ENCODE data around the gene TSPYL6. TPM values are rescaled to one million over a fixed set of nuclear protein-coding genes. Genes with fewer than 3 reads are reported as not detected.
"Not testable (repeated sequence)": the region's sequence is repeated elsewhere in the genome, so short reads cannot be mapped to it uniquely, and the experiment has no call there.

TSPYL6 gene
- total RNA-seq: not detected

GRCh38 chr2:54256091-54256694, at the start of gene TSPYL6:
TSS of gene TSPYL6 (minus strand) at chr2:54256229. CDS start at chr2:54256151, 78 bp downstream.
- Mint-ChIP-seq H3K27ac (no peak within 1 kb of the TSS), H3K4me3 (no peak within 1 kb of the TSS), H3K4me1 (no peaks in the 10 kb centered on the region), H3K27me3 (no peaks in the 10 kb centered on the region), H3K36me3 (ENCODE audit: low read depth) (no peaks in the 10 kb centered on the region), H3K9me3 (no peaks in the 10 kb centered on the region)
- no peak for ATAC-seq (replicated peaks)

DNA sequence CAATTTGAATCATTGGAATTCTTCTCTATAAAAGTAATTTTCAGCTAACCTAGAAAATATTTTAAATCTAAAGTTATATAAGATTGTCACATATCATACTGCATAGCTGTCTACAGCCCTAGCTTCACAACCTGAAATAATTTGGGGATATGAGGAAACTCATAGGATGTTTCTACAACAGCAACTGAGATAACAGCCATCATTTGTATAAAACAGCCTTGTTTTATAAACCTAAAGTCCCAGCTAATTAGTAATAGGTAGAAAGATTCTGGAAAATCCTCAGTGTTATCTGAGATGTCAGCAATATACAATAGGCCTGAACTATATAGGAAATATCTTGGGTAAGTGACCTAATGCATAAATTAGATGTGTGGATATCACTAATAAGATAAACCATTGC, 47.6 kb upstream of the TSPYL6 start:
- H3K4me3 Mint-ChIP-seq: no peak overlapping the region
- ATAC-seq (replicated peaks): no peak
- no peaks in the 10 kb centered on the region for H3K9me3 Mint-ChIP-seq
- no peaks in the 10 kb centered on the region for H3K36me3 Mint-ChIP-seq (ENCODE audit: low read depth)
- H3K27ac Mint-ChIP-seq: no peak overlapping the region
- no peaks in the 10 kb centered on the region for H3K27me3 Mint-ChIP-seq
- no peaks in the 10 kb centered on the region for H3K4me1 Mint-ChIP-seq

- Mint-ChIP-seq H3K4me1 (no peaks in the 10 kb centered on the region), H3K9me3 (no peaks in the 10 kb centered on the region)
Observed at GRCh38 chr2:54298514-54298913, 42.5 kb upstream of the TSPYL6 start.

GRCh38 chr2:54295911-54296310, 39.9 kb upstream of the TSPYL6 start:
- no peaks in the 10 kb centered on the region for H3K9me3 Mint-ChIP-seq
- no peak overlapping the region for H3K4me3 Mint-ChIP-seq

More at GRCh38 chr2:54298514-54298913, 42.5 kb upstream of the TSPYL6 start:
- Mint-ChIP-seq H3K4me3 (no peak overlapping the region), H3K36me3 (ENCODE audit: low read depth) (no peaks in the 10 kb centered on the region), H3K27me3 (no peaks in the 10 kb centered on the region), H3K27ac (no peak overlapping the region)
- no peak for ATAC-seq (replicated peaks)

GRCh38 chr2:54294665-54295064, 38.6 kb upstream of the TSPYL6 start:
- H3K36me3 Mint-ChIP-seq (ENCODE audit: low read depth); H3K4me3 Mint-ChIP-seq; H3K27ac Mint-ChIP-seq; H3K27me3 Mint-ChIP-seq; H3K9me3 Mint-ChIP-seq; ATAC-seq (replicated peaks); H3K4me1 Mint-ChIP-seq: not testable (repeated sequence)

More at GRCh38 chr2:54295911-54296310, 39.9 kb upstream of the TSPYL6 start:
- no peaks in the 10 kb centered on the region for H3K4me1 Mint-ChIP-seq
- H3K27ac Mint-ChIP-seq: no peak overlapping the region
- no peak for ATAC-seq (replicated peaks)
- H3K36me3 Mint-ChIP-seq (ENCODE audit: low read depth): no peaks in the 10 kb centered on the region
- H3K27me3 Mint-ChIP-seq: no peaks in the 10 kb centered on the region

DNA sequence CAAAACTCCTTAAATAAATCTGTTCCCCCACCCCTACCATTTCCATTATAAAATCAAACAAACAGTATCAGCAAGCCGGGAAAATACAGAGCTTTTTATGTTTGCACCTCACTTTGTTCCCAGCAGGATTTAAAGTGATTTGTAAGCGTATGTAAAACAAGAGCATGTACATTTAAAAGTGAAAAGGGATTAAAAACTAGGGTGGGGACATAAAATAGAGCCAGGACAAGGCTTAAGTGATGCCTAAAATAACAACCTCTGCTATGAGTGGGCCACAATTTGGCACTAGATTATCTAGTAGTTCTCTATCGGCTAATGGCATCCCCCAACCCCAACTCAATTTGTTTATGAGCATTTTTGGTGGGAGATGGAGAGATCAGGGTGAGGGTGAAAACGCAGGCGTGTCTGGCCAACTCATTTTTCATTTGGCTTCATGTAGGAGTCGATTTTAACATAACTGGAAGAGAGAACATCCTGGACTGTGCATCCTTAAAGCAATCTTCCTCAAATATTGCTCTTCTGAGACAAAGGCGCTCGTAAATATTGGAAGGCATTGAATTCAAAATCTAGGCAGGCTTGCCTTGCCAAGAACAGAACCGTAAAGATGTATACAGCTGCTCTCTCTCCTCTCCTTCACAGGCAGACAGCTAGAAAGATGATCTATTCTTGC, 34.5 kb upstream of the TSPYL6 start:
- Mint-ChIP-seq H3K4me1 (no peaks in the 10 kb centered on the region), H3K4me3 (no peak overlapping the region), H3K9me3 (no peaks in the 10 kb centered on the region), H3K36me3 (ENCODE audit: low read depth) (no peaks in the 10 kb centered on the region), H3K27me3 (no peaks in the 10 kb centered on the region), H3K27ac (no peak overlapping the region)
- ATAC-seq (replicated peaks): no peak

GRCh38 chr2:54289917-54290316, 33.9 kb upstream of the TSPYL6 start:
- no peak for ATAC-seq (replicated peaks)
- Mint-ChIP-seq H3K4me3 (no peak overlapping the region), H3K4me1 (no peaks in the 10 kb centered on the region), H3K36me3 (ENCODE audit: low read depth) (no peaks in the 10 kb centered on the region), H3K9me3 (no peaks in the 10 kb centered on the region), H3K27me3 (no peaks in the 10 kb centered on the region), H3K27ac (no peak overlapping the region)

GRCh38 chr2:54287532-54287931, 31.5 kb upstream of the TSPYL6 start:
- H3K27me3 Mint-ChIP-seq: no peaks in the 10 kb centered on the region
- H3K4me1 Mint-ChIP-seq: no peaks in the 10 kb centered on the region
- H3K27ac Mint-ChIP-seq: no peak overlapping the region
- no peaks in the 10 kb centered on the region for H3K9me3 Mint-ChIP-seq
- no peak for ATAC-seq (replicated peaks)
- no peaks in the 10 kb centered on the region for H3K36me3 Mint-ChIP-seq (ENCODE audit: low read depth)
- H3K4me3 Mint-ChIP-seq: no peak overlapping the region

- no peak for ATAC-seq (replicated peaks)
- no peaks in the 10 kb centered on the region for H3K9me3 Mint-ChIP-seq
- no peaks in the 10 kb centered on the region for H3K36me3 Mint-ChIP-seq (ENCODE audit: low read depth)
- no peaks in the 10 kb centered on the region for H3K4me1 Mint-ChIP-seq
- no peaks in the 10 kb centered on the region for H3K27me3 Mint-ChIP-seq
- no peak overlapping the region for H3K27ac Mint-ChIP-seq
- no peak overlapping the region for H3K4me3 Mint-ChIP-seq
Observed at GRCh38 chr2:54285451-54285850, 29.4 kb upstream of the TSPYL6 start.

DNA sequence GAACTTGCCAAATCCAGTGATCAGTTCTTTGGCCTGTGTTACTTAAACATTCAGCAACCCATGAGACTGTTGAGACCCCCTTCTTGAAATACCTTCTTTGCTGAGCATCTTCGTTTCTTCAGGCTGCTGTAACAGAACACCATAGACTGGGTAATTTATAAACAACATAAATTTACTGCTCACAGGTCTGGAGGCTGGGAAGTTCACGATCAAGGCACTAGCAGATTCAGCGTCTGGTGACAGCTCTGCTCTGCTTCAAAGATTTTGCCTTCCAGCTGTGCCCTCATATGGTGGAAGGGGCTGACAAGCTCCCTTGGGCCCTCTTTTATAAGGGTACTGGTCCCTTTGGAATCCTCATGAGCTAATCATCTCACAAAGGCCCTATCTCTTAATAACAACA, 28.8 kb upstream of the TSPYL6 start:
- no peaks in the 10 kb centered on the region for H3K9me3 Mint-ChIP-seq
- H3K36me3 Mint-ChIP-seq (ENCODE audit: low read depth): no peaks in the 10 kb centered on the region
- H3K27me3 Mint-ChIP-seq: no peaks in the 10 kb centered on the region
- H3K4me3 Mint-ChIP-seq: no peak overlapping the region
- ATAC-seq (replicated peaks): no peak
- no peak overlapping the region for H3K27ac Mint-ChIP-seq
- no peaks in the 10 kb centered on the region for H3K4me1 Mint-ChIP-seq

DNA sequence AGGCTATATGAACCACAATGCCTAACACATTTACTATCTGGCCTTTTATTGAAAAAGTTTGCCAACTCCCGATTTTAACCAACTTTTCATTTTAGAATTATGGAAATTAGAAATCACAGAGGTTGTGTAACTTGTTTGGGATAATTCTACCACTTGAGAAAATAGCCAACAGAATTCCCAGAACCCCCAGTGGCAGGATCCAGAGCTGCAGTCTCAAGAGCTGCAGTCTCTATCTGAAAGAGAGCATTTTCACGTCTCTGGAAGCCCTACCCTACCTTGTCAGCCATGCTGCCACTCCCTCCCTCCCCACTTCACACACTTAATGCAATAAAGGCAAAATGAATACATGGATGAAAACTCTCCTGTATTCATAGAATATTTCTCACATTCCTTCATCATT, 23.4 kb upstream of the TSPYL6 start:
- no peak overlapping the region for H3K27ac Mint-ChIP-seq
- ATAC-seq (replicated peaks): no peak
- H3K4me3 Mint-ChIP-seq: no peak overlapping the region

DNA sequence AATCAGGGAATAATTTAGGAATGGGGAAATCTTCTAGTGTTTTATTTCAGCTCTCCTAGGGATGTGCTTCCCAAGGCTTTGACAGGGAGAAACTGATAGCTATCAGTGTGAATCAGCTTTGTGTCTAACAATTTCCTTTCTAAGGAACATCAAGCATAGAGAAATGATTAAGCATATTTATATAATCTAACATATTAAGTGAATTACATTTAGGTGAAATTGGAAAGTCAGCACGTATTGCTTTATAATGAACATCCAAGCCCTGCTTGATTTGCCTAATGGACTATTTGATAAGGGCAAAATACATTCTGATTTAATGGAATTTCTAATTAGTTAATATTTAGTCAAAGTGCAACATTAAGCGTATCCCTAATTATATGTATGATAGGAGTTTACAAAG, 19.5 kb upstream of the TSPYL6 start:
- ATAC-seq (replicated peaks): no peak
- no peaks in the 10 kb centered on the region for H3K36me3 Mint-ChIP-seq (ENCODE audit: low read depth)
- H3K4me1 Mint-ChIP-seq: no peaks in the 10 kb centered on the region
- H3K4me3 Mint-ChIP-seq: no peak overlapping the region
- no peaks in the 10 kb centered on the region for H3K9me3 Mint-ChIP-seq
- no peaks in the 10 kb centered on the region for H3K27me3 Mint-ChIP-seq
- no peak overlapping the region for H3K27ac Mint-ChIP-seq

More for the DNA sequence above, 23.4 kb upstream of the TSPYL6 start:
- no peaks in the 10 kb centered on the region for H3K36me3 Mint-ChIP-seq (ENCODE audit: low read depth)
- H3K9me3 Mint-ChIP-seq: no peaks in the 10 kb centered on the region
- no peaks in the 10 kb centered on the region for H3K27me3 Mint-ChIP-seq
- no peaks in the 10 kb centered on the region for H3K4me1 Mint-ChIP-seq

GRCh38 chr2:54274781-54275242, 18.8 kb upstream of the TSPYL6 start:
- H3K9me3 Mint-ChIP-seq: no peaks in the 10 kb centered on the region
- ATAC-seq (replicated peaks): no peak
- H3K27me3 Mint-ChIP-seq: no peaks in the 10 kb centered on the region
- no peaks in the 10 kb centered on the region for H3K36me3 Mint-ChIP-seq (ENCODE audit: low read depth)
- no peak overlapping the region for H3K4me3 Mint-ChIP-seq
- H3K27ac Mint-ChIP-seq: no peak overlapping the region
- H3K4me1 Mint-ChIP-seq: no peaks in the 10 kb centered on the region

GRCh38 chr2:54271843-54272627, 16.0 kb upstream of the TSPYL6 start:
- no peak overlapping the region for H3K27ac Mint-ChIP-seq
- ATAC-seq (replicated peaks): peak; percentile 26
- H3K4me3 Mint-ChIP-seq: no peak overlapping the region
- H3K36me3 Mint-ChIP-seq (ENCODE audit: low read depth): no peaks in the 10 kb centered on the region
- no peaks in the 10 kb centered on the region for H3K27me3 Mint-ChIP-seq
- no peaks in the 10 kb centered on the region for H3K9me3 Mint-ChIP-seq
- no peaks in the 10 kb centered on the region for H3K4me1 Mint-ChIP-seq

- ATAC-seq (replicated peaks): no peak
- Mint-ChIP-seq H3K27ac (no peak overlapping the region), H3K27me3 (no peaks in the 10 kb centered on the region), H3K4me1 (no peaks in the 10 kb centered on the region), H3K9me3 (no peaks in the 10 kb centered on the region), H3K4me3 (no peak overlapping the region), H3K36me3 (ENCODE audit: low read depth) (no peaks in the 10 kb centered on the region)
Observed at GRCh38 chr2:54271189-54271588, 15.2 kb upstream of the TSPYL6 start.

All from activated T-helper 17 cell treated with anti-CD3 and anti-CD28 coated beads, Interleukin-2, amount 50 U/mL, for 72 hours (primary cell).